Stimulated activated CD4-positive, alpha-beta T cell treated with anti-CD3 and anti-CD28 coated beads, Interleukin-4, amount 100 ng/mL, for 1 hour (primary cell): ENCODE data around the gene OR2G6.

Source experiments
- DNase-seq: peaks from one replicate; pipeline ENCODE4 v3.0.0-alpha.2; 2020

The OR2G6 gene

GRCh38 chr1:248576260-248576980 is 68.5 kb downstream of the OR2G6 start:
- no peak for DNase-seq
